Fibroblast of skin of right quadriceps (primary cell): Measurements from ENCODE around the gene NFKBIA.
"Not testable (repeated sequence)": the region's sequence is repeated elsewhere in the genome, so short reads cannot be mapped to it uniquely, and the experiment has no call there.

Experiments
- DNase-seq: peaks from one replicate; pipeline ENCODE4 v3.0.0-alpha.2; 2013

NFKBIA gene, protein sequence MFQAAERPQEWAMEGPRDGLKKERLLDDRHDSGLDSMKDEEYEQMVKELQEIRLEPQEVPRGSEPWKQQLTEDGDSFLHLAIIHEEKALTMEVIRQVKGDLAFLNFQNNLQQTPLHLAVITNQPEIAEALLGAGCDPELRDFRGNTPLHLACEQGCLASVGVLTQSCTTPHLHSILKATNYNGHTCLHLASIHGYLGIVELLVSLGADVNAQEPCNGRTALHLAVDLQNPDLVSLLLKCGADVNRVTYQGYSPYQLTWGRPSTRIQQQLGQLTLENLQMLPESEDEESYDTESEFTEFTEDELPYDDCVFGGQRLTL

GRCh38 chr14:35404449-35405303 is at the start of gene NFKBIA:
NFKBIA (minus strand) TSS chr14:35404749; CDS start chr14:35404644, 105 bp downstream.
- peak; percentile 88 for DNase-seq

GRCh38 chr14:35446450-35446849 is 41.9 kb upstream of the NFKBIA start:
- no peak for DNase-seq

GRCh38 chr14:35444104-35444503 is 39.6 kb upstream of the NFKBIA start:
- no peak for DNase-seq

DNA sequence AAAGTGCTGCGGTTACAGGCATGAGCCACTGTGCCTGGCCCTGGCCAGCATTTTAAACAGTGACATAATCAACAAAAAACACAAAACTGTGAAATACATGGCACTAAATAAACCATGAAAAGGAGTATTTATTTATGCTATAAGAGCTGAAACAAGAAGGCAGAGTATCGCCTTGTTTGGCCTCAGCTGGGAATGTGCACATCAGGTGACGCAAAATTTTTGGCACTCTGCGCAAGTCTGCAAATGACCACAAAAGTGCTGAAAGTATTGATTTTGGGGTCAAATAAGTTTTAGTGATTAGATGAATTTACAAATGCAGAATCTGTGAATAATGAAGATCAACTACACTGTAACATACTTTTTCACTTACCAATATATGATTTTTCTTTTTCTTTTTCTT is 36.6 kb upstream of the NFKBIA start:
- DNase-seq, result no peak

GRCh38 chr14:35438910-35439713 is 34.6 kb upstream of the NFKBIA start:
- DNase-seq, result peak; percentile 4

GRCh38 chr14:35438492-35438891 is 33.9 kb upstream of the NFKBIA start:
- not testable (repeated sequence) for DNase-seq

DNA sequence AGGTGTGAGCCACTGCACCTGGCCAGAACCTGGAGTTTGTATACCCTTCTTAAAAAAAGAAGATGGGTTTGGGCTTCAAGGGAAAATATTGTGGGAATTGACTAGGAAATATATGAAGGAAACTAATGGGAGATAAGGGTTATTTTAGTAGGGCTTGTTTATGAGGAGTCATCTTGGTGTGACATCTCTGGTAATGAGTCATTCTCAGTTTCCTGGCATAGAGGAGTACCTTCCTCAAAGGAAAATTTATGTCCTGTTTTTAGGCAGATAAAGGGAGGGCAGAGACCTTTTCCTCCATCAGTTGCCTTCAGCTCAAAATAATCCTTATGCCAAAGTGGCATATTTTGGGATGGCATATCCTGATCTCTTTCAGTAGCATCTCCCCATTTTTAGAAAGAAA is 30.6 kb upstream of the NFKBIA start:
- DNase-seq, result no peak

- DNase-seq, result no peak
Observed at GRCh38 chr14:35433826-35434225, 29.3 kb upstream of the NFKBIA start.

GRCh38 chr14:35430459-35431199 is 26.1 kb upstream of the NFKBIA start:
- DNase-seq, result no peak

DNA sequence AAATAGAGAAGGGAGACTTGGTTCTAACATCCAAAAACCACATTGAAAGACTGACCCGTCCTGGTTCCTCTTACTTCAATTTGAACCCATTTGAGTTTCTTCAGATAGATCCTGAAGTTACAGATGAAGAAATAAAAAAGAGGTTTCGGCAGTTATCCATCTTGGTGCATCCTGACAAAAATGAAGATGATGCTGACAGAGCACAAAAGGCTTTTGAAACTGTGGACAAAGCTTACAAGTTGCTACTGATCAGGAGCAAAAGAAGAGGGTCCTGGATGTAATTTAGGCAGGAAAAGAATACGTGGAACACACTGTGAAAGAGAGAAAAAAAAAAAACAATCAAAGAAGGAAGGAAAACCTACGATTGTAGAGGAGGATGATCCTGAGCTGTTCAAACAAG is 25.4 kb upstream of the NFKBIA start:
- DNase-seq, result no peak

DNA sequence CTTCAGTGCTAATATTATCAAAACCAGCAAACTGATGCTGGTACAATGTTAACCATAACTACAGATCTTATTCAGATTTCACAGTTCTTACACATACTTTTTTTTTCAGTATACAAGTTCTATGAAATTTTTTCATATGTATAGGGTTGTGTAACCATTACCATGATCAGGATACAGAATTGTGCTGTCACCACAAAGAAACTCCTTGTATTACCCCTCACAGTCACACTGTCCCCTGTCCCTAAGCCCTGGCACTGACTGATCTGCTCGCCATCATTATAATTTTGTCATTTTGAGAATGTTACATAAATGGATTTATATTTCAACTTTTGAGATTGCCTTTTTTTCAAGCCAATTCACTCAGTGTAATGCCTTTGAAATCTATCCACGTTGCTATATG is 21.3 kb upstream of the NFKBIA start:
- DNase-seq, result no peak

- no peak for DNase-seq
Observed at GRCh38 chr14:35423621-35424020, 19.1 kb upstream of the NFKBIA start.

DNA sequence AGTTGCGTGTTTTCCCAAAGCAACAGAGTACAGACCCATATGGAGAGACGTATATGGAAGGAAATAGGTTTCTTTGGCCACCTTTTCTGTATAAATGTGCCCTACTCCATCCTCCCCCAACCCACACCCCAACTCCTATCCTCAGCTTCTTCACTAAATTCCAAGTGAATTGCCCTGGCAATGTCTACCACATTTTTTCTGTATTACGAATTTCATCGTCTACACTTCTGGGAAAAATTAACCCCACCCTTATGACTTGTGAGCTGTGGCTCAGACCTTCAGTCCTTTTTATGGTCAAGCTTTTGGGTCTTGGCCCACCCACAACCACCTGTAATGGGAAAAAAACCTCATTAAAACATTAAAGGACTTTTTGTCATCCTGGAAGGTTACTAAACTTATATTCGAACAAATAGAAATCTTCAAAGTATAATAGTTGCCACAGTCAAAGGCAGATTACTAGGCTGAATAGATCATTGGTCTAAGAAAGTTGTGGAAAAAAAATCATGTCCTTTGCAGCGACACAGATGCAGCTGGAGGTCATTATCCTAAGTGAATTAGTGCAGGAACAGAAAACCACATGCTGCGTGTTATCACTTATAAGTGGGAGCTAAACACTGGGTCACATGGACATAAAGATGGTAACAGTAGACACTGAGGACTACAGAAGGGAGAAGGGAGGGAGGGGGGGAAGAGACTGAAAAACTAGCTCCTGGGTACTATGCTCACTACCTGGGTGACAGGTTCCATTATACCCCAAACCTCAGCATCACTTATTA is 15.7 kb upstream of the NFKBIA start:
- DNase-seq, result peak; percentile 80

DNA sequence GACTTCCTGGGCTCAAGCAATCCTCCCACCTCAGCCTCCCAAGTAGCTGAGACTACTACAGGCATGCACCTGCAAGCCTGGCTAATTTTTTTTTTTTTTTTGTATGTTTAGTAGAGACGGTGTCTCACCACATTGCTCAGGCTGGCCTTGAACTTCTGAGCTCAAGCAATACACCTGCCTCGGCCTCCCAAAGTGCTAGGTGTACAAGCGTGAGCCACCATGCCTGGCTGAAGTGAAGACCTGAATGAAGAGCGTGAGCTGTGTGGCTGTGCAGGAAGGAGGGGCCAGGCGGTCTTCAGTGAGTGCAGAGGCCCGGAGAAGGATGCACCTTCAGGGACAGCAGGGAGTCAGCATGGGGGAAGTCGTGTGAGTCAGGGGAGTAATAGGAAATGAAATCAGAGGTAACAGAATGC is 14.9 kb upstream of the NFKBIA start:
- peak; percentile 56 for DNase-seq

DNA sequence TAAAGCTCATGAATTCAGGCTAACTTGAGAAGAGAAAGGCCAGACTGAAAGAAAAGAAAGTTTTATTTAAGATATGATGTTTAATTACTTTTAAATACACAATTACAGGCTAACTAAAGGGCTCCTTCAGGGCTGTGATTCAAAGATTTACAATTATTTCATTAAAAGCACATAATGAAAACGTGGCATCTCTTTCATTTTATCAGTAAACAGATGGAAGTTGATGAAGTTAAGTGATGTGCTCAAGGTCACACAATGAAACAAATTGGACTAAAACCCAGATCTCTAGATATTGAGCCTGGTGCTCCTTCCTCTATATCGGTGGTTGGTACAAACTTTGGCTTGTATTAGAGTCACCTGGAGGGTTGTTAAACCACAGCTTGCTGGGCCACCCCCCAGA is 13.5 kb upstream of the NFKBIA start:
- no peak for DNase-seq

DNA sequence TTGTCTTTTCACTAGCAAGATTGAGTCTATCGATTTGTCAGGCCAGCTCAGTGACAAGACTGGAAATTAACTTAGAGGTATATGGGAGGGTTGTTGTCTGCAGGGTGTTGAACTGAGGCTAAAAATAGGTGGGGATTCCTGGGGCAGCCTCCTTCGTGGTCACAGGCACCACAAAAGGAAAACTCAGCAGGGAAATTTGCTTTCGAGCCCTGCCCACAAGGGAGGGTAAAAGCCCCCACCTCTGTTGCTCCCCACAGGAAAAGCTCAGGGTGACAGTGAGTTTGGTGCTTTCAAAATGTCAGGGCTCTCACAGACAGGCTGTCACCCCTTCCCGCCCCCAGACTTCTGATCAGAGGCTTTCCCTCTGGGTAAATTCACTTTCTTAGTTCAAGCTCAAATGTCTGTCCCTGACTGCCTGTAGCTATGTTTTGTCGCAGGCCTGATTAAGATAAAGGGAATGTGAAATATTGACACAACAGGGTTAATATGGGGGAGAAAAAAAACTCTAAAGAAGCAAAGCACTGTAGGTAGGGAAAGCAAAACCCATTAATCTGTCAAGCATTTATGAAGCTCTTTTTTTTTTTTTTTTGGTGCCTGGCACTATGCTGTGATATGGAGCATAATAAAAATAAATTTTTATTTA is 11.7 kb upstream of the NFKBIA start:
- no peak for DNase-seq

DNA sequence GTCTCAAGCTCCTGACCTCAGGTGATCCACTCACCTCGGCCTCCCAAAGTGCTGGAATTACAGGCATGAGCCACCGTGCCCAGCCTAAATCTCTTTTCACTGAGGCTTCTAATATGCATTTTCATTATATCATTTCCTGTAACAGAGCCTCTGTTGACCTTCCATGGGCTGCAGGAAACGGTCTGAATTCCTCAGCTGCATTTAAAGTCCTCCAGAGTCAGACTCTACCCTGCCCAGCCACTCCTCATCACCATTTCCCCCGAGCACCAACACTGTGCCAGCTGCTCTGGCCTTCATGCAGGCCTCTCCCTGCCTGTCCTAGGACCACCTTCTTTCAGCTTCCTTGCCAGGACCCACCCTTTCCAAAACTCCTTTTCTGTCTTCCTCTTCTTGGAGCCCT is 9.8 kb upstream of the NFKBIA start:
- DNase-seq, result peak; percentile 34

GRCh38 chr14:35412272-35413056 is 7.9 kb upstream of the NFKBIA start:
- no peak for DNase-seq

DNA sequence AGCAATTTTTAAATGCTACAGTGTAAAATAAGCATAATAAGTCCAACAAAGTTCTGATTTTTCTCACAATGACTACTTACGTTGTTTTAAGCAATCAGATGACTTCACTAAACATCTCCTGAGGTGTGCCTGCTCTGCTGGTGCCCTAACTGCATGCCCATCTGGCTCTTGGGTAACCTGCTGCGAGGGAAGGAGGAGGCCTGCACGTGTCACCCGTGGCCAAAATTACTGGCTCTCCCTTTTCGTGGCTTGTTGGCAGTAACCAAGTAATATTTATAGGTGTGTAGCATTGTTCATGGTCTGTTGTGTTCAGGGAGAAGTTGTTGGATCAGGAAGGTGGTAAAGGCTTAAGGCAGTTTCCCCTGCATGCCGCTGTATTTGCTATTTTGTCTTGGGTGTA is 6.3 kb upstream of the NFKBIA start:
- no peak for DNase-seq

DNA sequence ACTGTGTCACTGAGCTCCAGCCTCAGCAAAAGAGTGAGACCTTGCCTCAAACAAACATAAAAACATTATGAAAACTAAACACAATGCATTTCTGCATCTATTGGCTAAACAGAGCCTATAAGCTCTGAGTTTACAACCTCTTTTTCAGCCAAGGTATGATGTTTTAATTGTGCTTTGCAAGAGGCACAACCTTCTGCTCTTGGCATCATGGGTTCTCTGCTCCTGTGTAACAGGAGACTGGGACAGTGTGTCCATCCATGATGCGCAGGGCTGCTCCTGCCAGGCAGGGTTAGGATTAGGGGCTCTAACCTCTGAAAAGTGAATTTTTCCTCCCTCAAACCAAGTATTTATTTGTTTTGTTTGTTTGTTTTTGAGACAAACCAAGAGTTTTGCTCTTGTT is 5.0 kb upstream of the NFKBIA start:
- no peak for DNase-seq
